Fibroblast of lung (primary cell): ENCODE results near the gene ATP8A2.

Experiments
- EZH2 ChIP-seq: IDR thresholded peaks from 2 replicates; pipeline ENCODE4 v1.5.1; 2012; ENCODE audit warnings: low read length, control low read depth, mild to moderate bottlenecking; ENCODE audit errors: missing control alignments
- TF ChIP-seq, protein P1 (sequence below), 2 donors: IDR thresholded peaks in 1 of 2; conservative IDR thresholded peaks in 1 of 2; 1 replicate in 1 of 2; 2 replicates in 1 of 2; pipeline ENCODE4 v1.5.1; 2011 to 2012; ENCODE audit warnings: low read length in 2 of 2, control low read depth in 1 of 2, inconsistent platforms in 1 of 2, low read depth in 1 of 2, mild to moderate bottlenecking in 1 of 2

DNA sequence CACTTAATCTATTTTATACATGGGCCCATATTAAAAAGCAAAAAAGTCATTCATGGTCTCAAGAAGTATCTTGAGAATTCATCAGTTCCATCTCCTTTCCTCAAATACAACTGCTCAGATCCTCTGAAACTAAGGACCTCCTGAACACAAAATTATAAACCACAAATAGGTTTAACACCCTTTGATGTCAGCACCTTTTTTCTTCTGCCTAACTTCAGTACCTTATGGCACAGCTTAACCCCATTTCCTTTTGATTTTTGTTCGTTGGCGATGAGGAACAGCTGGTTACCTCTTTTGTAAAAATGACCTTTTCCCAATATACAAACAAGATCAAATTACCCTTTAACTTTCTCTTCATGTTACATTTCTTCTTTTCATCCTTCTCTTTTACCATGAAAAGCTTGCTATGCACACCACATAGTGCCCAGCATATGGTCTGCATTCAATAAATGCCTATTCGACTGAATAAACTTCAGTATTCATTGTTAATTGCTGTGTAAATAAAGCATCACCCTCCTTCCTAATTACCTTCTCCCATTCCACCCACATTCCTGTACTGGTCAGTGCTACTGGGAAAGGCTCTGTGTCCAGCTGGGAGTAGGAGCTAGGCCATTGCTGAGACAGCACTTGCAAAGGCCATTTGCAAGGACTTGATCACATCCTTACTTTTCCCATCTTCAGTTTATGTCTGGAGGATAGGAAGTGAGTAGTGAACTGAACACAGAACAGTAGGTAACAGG, 362.1 kb downstream of the ATP8A2 start:
- TF ChIP-seq, protein P1, sequence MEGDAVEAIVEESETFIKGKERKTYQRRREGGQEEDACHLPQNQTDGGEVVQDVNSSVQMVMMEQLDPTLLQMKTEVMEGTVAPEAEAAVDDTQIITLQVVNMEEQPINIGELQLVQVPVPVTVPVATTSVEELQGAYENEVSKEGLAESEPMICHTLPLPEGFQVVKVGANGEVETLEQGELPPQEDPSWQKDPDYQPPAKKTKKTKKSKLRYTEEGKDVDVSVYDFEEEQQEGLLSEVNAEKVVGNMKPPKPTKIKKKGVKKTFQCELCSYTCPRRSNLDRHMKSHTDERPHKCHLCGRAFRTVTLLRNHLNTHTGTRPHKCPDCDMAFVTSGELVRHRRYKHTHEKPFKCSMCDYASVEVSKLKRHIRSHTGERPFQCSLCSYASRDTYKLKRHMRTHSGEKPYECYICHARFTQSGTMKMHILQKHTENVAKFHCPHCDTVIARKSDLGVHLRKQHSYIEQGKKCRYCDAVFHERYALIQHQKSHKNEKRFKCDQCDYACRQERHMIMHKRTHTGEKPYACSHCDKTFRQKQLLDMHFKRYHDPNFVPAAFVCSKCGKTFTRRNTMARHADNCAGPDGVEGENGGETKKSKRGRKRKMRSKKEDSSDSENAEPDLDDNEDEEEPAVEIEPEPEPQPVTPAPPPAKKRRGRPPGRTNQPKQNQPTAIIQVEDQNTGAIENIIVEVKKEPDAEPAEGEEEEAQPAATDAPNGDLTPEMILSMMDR (conservative IDR thresholded peaks at IDR 0.05 in 1 of 2, IDR thresholded peaks at IDR 0.05 in 1 of 2; ENCODE audit: low read depth in 1 of 2, low read length in 2 of 2) = no peak
- no peak for TF ChIP-seq EZH2
